DND-41 (cell line): ENCODE results near the gene TMEM8B.

Source experiments
- ATAC-seq: fragments of 200-7000 bp; cut with Tn5 transposase; 3 replicates; pipeline ENCODE4 v1.9.1; 2021; ENCODE audit warnings: low read depth; ENCODE audit not compliant: insufficient read depth
- DNase-seq: peaks from one replicate; pipeline ENCODE4 v3.0.0-alpha.2; 2020
- H2AFZ ChIP-seq: 2 replicates; pipeline ENCODE4 v1.6.0; 2012; ENCODE audit warnings: low read depth, low read length
- H3K27ac ChIP-seq: 2 replicates; pipeline ENCODE4 v1.5.1; 2012; ENCODE audit warnings: low read length, inconsistent platforms
- H3K27me3 ChIP-seq: fragments of 200-600 bp; sonication (generic); 2 replicates; pipeline ENCODE4 v1.6.0; 2012; ENCODE audit warnings: low read length, mild to moderate bottlenecking, inconsistent platforms; ENCODE audit not compliant: insufficient read depth, poor library complexity
- H3K36me3 ChIP-seq: 2 replicates; pipeline ENCODE4 v1.5.1; 2012; ENCODE audit warnings: low read length, inconsistent platforms; ENCODE audit not compliant: insufficient read depth
- H3K4me1 ChIP-seq: 2 replicates; pipeline ENCODE4 v1.5.1; 2012; ENCODE audit warnings: mild to moderate bottlenecking, low read length; ENCODE audit not compliant: insufficient read depth
- H3K4me2 ChIP-seq: 2 replicates; pipeline ENCODE4 v1.6.0; 2012; ENCODE audit warnings: mild to moderate bottlenecking, moderate library complexity, low read length, inconsistent platforms; ENCODE audit not compliant: insufficient read depth
- H3K4me3 ChIP-seq, 2 experiments: fragments of 200-600 bp in 1 of 2; shearing (Covaris generic) in 1 of 2; 2 replicates each; pipeline ENCODE4 v1.5.1; 2012 to 2016; ENCODE audit warnings: inconsistent platforms in 2 of 2, low read length in 2 of 2, mild to moderate bottlenecking in 2 of 2, low read depth in 1 of 2, moderate library complexity in 1 of 2
- H3K79me2 ChIP-seq: 2 replicates; pipeline ENCODE4 v1.6.0; 2012; ENCODE audit warnings: low read length, inconsistent platforms; ENCODE audit not compliant: insufficient read depth
- H3K9ac ChIP-seq: 2 replicates; pipeline ENCODE4 v1.6.0; 2012; ENCODE audit warnings: low read depth, mild to moderate bottlenecking, inconsistent platforms, low read length, moderate library complexity
- H3K9me3 ChIP-seq: 2 replicates; pipeline ENCODE4 v1.5.1; 2012; ENCODE audit warnings: low read length, moderate library complexity, mild to moderate bottlenecking, inconsistent platforms; ENCODE audit not compliant: insufficient read depth, severe bottlenecking
- H4K20me1 ChIP-seq: 2 replicates; pipeline ENCODE4 v1.6.0; 2012; ENCODE audit warnings: low read length; ENCODE audit not compliant: insufficient read depth
- EZH2 ChIP-seq: IDR thresholded peaks from 3 replicates; pipeline ENCODE4 v1.6.1; 2012; ENCODE audit warnings: borderline replicate concordance, low read depth, mild to moderate bottlenecking, moderate library complexity, low read length, inconsistent platforms; ENCODE audit not compliant: severe bottlenecking
- TF ChIP-seq, protein P1 (sequence below): IDR thresholded peaks from 2 replicates; pipeline ENCODE4 v1.5.1; 2012; ENCODE audit warnings: borderline replicate concordance, low read length, moderate library complexity, mild to moderate bottlenecking; ENCODE audit not compliant: poor library complexity, severe bottlenecking; ENCODE audit errors: extremely low read depth

The TMEM8B gene

DNA sequence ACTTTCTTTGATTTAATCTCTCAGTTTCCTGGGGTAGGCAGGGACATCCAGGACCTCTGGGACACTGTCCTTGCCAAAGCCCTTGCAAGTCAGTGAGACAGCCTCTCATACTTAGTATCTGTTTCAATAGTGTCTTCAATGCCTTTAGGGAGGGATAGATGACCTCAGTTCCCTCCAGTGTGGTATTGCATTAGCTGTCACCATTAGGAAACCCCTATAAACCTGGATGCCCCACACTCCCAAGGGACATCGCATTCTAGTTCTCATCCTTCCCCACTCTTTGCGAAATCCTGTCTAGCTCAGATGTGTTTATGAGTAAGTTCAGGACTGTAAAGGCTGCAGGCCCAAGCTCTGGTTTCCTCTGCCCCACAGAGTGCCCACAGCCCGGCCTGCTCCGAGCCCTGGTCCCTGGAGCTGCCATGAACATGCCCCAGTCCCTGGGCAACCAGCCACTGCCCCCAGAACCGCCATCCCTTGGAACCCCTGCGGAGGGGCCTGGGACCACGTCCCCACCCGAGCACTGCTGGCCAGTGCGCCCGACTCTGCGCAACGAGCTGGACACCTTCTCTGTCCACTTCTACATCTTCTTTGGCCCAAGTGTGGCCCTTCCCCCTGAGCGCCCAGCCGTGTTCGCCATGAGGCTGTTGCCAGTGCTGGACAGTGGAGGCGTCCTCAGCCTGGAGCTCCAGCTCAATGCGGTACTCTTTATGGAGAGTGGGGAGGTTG, 13.2 kb downstream of the TMEM8B start:
- no peak overlapping the region for H3K27ac ChIP-seq
- no peaks in the 10 kb centered on the region for H3K27me3 ChIP-seq
- H3K4me1 ChIP-seq: no peaks in the 10 kb centered on the region
- H3K36me3 ChIP-seq: peaks cover 9% of the 10 kb centered on the region
- no peak overlapping the region for H3K4me2 ChIP-seq
- H3K4me3 ChIP-seq: no peak overlapping the region
- DNase-seq: no peak
- H3K79me2 ChIP-seq: no peaks in the 10 kb centered on the region
- no peak for ATAC-seq
- H3K9ac ChIP-seq: no peak overlapping the region
- no peak for TF ChIP-seq EZH2
- TF ChIP-seq, protein P1, sequence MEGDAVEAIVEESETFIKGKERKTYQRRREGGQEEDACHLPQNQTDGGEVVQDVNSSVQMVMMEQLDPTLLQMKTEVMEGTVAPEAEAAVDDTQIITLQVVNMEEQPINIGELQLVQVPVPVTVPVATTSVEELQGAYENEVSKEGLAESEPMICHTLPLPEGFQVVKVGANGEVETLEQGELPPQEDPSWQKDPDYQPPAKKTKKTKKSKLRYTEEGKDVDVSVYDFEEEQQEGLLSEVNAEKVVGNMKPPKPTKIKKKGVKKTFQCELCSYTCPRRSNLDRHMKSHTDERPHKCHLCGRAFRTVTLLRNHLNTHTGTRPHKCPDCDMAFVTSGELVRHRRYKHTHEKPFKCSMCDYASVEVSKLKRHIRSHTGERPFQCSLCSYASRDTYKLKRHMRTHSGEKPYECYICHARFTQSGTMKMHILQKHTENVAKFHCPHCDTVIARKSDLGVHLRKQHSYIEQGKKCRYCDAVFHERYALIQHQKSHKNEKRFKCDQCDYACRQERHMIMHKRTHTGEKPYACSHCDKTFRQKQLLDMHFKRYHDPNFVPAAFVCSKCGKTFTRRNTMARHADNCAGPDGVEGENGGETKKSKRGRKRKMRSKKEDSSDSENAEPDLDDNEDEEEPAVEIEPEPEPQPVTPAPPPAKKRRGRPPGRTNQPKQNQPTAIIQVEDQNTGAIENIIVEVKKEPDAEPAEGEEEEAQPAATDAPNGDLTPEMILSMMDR: no peak
- no peaks in the 10 kb centered on the region for H3K9me3 ChIP-seq
- H4K20me1 ChIP-seq: no peaks in the 10 kb centered on the region
- H2AFZ ChIP-seq: no peak overlapping the region

DNA sequence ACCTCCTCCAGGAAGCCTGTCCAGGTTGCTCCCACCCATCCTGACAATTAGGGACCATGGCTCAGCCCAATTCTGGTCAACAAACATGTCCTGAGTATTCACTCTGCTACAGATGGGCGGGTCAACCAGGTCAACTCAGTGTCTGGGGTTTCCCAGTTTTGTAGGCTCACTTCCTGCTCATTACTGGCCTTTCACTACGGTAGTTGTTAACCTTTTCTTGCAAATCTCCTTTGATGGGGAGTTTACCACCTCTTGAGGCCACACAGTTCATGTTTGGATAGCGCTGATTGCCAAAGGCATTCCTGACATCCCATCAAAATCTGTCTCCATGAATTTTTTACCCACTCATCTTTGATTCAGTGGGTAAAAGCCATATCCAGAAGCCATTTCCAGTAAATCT, 13.8 kb downstream of the TMEM8B start:
- no peaks in the 10 kb centered on the region for H3K79me2 ChIP-seq
- H3K27me3 ChIP-seq: no peaks in the 10 kb centered on the region
- no peak overlapping the region for H3K4me3 ChIP-seq
- no peak overlapping the region for H3K9ac ChIP-seq
- H4K20me1 ChIP-seq: no peaks in the 10 kb centered on the region
- peaks cover 11% of the 10 kb centered on the region for H3K36me3 ChIP-seq
- no peak overlapping the region for H2AFZ ChIP-seq
- no peak overlapping the region for H3K27ac ChIP-seq
- ATAC-seq (no peak), DNase-seq (no peak)
- H3K4me2 ChIP-seq: no peak overlapping the region
- no peaks in the 10 kb centered on the region for H3K4me1 ChIP-seq
- no peak for TF ChIP-seq EZH2
- TF ChIP-seq, protein P1: no peak
- H3K9me3 ChIP-seq: no peaks in the 10 kb centered on the region

DNA sequence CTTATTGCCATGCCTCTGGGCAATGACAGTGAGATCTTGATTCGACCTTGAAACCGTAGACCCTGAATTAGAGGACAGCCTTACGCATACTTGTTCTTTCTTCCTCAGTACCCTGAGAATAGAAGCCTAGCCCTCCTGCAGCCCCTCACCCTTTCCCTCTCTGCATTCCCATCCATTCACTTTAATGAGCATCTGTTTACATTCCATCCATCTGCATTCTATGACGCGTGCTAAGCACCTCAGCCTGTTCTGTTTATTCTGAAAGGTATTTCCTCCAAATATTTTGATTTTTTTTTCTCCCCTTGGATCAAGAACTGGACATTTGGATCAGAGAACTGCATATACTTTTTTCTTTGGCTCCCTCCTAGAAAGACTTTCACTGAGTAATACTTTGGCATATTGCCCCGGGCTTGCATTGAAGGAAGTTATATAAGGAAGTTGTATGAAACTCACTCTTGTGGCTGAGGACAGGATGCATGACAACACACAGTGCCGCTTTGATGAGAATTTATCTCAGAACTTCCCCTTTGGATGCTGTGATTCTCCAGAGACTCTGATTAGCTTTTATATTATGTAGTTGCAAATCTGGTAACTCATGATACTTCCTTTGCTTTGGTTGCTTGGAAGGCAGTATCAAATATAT, 15.7 kb downstream of the TMEM8B start:
- Histone ChIP-seq H3K9me3 (no peaks in the 10 kb centered on the region), H3K4me2 (no peak overlapping the region), H3K4me1 (no peaks in the 10 kb centered on the region), H3K27ac (no peak overlapping the region), H3K4me3 (no peak overlapping the region), H3K36me3 (peaks cover 11% of the 10 kb centered on the region), H4K20me1 (no peaks in the 10 kb centered on the region), H2AFZ (no peak overlapping the region), H3K9ac (no peak overlapping the region), H3K27me3 (no peaks in the 10 kb centered on the region), H3K79me2 (no peaks in the 10 kb centered on the region)
- peak; percentile 17 for DNase-seq
- peak; percentile 64; the same call in 2 of the 3 replicates for ATAC-seq
- TF ChIP-seq EZH2: no peak
- TF ChIP-seq, protein P1: no peak
